GM18502 (cell line): ENCODE data around the gene CD59.
"Not testable (repeated sequence)": the region's sequence is repeated elsewhere in the genome, so short reads cannot be mapped to it uniquely, and the experiment has no call there.

Experiments used
- ATAC-seq: cut with Tn5 transposase; IDR thresholded peaks from one replicate; pipeline ENCODE4 v1.9.1; 2021; ENCODE audit warnings: mild to moderate bottlenecking; ENCODE audit not compliant: unreplicated experiment, poor library complexity

Gene CD59

DNA sequence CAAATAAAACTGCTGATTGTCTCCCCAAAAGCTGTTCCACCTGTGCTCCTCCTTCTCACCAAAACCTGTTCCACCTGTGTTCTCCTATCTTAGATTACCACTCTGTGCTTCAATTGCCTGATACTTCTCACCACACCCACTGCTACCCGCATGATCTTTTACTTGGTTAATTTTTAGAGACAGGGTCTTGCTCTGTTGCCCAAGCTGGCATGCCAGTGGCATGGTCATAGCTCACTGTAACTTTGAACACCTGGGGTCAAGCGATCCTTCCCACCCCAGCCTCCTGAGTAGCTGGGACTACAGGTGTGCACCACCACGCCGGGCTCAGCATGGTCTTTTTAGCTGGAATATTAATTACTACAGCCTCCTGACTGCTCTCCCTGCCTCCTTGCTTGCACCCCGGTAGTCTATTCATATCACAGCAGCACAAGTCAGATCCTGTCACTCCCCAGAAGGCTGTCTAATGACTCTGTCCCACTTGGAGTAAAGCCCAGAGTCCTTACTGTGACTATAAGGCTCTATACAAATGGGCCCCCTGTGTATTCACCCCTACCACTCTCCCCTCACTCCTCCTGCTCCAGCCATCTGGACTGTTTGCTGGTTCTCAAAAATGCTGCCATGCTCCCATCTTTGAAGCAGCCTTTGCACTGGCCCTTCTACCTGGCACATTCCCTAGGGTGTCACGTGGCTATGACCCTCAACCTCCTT is 39.1 kb downstream of the CD59 start:
- no peak for ATAC-seq

DNA sequence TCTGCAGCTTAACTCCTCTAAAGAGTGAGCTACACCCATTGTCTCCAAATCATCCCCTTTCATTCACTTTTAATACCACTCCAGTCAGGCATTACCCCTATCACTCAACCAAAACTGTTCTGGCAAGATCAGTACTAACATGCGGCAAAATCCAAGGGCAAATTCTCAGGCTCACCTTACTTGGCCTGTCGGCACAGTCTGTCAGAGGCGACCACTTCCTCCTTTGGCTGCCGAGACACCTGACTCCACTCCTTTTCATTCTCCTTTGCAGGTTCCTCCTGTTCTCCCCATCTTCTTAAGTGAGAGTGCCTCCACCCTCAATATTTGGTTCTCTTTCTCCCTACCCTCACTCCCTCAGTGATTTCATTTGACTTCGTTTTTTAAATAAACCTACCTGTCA is 39.8 kb downstream of the CD59 start:
- ATAC-seq = no peak

DNA sequence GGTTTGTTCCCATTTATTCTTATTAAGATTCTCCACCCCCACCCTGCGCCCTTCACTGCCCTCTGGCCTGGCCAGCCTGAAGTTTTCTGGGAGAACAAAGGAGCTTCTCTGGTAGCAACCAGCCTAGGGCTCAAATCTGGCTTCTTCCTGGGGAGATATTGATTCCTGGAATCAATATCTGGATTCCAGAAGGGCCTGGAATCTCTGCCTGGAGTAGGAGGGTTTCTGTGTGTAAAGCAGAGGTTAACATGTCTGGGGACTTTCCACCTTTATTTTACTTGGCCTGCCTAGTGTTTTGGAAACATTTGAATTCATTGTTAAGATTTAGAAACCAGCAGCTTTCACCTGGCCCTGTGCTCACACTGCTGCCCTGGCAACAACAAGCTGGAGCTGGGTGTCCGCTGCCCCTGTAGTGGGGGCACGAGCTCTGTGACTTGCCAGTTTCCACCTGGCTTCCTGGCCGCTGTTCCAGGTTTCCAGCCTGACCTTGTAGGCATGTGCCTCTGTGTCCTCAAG is 41.1 kb downstream of the CD59 start:
- no peak for ATAC-seq

DNA sequence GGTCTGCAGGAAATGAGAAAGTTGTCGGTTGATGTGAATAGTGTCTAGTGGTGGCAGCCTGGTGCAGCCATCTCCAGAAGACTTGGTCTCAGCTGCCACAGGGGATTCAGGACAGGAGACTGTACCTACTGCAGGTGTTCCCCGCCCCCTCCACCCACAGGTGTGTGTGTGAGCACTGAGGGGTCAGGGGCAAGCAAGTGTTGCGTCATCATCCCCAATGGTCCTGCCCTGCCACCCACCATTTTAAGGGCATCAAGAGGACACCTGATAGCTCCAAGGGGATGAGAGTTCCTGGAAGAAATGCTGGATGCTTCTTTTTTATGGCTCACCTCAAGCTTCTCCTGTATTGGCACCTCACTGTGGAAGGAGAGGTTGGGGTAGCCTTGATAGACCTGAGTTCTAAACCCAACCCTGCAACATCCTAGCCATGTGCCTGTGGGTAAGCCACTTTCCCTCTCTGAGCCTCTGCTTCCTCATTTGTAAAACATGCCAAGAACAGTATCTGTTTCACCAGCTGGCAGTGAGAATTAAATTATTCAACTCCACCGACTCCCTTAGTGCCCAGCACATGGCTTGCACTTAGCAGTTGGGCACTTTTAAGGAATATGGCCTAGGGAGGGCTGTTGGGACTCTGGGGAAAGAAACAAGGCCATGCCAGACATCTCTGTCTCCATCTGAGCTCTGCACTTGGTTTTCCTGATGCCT is 41.7 kb downstream of the CD59 start:
- ATAC-seq = no peak

DNA sequence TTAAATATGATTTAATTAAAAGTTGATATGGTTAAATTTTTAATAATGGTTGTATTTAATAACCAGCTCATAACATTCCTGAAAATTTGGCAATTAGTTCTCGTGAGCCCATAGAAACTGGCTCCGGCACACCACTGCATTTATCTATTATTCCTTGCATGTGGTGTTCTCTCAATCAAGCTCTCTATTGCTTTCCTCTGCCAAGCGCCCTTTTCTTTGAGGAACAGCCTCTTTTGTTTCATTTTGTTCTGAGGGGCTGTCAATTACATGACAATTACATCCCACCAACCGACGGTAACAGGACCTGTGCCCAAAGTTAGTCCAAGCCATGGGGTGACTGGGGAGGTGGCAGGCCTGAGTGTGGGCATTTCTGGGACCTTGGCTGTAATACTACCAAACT is 43.7 kb downstream of the CD59 start:
- ATAC-seq = no peak

DNA sequence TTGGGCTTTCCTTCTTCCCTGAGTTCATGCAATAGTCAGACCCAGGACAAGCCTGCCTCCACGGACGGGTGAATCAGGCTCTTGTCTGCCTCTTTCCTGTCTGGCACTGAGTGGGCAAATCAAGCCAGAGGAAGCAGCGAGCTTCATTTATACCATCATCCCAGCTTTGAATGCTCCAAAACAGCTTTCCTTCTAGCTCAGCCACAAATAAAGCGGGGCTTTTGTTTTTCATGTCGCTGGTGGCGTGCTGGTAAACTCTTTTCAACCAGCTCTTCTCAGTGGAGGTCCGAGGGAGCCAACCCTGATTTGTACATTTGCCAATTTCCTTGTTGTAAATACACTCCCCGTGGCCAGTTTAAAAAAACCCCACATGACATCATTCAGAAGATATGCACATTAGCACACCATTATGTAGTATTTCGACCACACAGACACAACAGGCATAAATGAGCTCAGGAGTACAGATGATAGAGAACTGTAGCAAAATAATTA is 44.2 kb downstream of the CD59 start:
- no peak for ATAC-seq

DNA sequence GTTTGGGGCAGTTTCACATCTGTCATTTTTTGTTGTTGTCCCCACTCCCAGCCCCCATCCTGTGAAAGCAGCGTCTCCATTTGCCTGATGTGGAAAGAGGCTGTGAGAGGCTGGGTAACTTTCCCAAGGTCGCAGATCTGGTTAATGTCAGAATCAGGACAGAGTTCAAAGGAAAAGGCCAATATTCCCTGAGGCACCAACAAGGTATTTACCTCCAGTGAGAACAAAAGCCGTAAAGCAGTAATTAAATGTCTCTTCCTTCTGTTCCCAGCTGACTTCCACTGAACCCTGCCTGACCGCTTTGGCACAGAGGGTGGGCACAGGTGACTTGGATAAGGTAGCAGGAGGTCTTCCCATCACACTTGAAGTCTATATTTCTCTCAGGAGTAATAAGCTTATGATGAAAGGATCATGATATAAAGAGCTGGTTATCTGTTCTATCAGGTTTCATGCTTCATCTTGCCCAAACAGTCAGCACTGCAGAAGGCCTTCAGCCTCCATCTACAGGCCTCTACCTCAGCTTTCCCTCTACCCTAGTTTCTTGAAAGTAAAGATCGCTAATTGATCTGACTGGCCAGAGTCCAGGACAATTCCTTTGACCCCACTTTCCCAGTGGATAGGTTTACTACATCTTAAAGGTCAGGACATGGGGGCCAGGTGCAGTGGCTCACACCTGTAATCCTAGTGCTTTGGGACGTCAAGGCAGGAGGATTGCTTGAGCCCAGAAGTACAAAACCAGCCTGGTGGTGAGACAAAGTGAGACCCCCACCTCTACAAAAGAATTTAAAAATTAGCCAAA is 45.0 kb downstream of the CD59 start:
- no peak for ATAC-seq

DNA sequence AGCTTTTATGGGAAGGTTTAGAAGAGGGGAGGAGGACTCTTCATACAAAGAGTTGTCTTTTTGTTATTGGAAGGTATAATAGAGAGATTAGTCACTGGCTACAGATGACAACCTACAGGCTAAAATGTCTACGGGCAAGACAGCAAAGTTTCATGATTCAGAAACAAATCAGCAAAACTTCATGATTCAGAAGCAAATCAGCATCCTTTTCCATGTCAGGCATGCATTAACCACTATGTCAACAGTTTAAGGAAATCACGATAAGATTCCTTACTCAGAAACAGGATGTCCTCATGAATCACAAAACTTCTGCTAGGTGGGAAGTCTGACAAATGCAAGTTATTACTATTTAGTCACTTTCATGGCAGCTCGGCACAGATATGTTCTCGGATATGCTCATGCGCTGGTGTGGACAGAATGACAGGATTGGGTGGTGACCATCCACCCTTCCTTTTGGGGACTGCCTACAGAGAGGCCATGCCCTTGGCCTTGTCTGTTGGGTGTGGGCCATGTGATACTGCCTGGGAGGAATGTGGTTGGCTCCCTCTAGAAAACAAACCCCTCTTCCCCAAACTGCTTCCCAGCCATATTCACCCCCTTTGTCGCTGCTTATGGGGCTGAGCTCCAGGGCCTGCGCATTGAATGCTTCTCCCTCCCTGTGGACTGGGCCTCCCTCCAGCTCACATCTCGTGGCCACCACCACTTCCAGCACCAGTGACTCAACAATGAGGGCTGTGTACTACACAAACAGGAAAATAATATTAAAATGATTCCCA is 45.7 kb downstream of the CD59 start:
- no peak for ATAC-seq

DNA sequence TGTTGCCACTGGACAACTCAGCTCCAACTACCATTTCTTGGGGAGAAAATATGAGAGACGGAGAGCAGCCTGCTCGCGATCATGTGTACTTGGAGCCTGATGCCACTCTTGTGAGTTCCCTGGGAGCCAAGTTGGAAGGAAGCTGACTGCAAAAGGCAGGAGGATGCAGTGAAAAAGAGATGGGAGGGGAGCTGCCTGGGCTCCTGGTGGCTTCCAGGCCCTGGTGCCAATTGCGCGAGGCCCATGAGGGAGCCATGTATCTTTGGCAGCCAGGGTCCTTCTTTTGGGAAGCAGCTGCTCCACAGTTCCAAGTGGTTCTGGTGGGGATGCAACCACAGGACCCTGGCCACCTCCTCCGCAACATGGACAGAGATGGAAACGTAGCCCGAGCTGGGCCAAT is 46.7 kb downstream of the CD59 start:
- ATAC-seq = no peak

DNA sequence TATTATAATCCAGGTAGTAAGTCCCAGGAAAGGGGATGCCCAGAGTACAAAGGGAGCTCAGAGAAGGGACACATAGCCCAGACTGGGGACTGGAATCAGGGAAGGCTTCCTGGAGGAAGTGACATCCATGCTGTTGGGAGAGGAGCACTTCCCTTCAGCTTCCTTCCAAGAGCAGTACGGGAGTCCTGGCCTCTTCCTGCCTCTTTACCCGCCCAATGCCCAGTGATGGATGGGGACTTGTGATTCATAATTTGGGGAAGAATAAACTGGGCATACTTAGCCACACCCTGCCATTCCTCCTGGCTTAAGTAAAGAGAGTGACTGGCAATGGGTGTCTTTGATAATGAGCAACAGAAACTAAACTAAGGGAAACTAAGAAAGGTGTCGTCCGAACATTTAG is 47.1 kb downstream of the CD59 start:
- ATAC-seq = no peak

DNA sequence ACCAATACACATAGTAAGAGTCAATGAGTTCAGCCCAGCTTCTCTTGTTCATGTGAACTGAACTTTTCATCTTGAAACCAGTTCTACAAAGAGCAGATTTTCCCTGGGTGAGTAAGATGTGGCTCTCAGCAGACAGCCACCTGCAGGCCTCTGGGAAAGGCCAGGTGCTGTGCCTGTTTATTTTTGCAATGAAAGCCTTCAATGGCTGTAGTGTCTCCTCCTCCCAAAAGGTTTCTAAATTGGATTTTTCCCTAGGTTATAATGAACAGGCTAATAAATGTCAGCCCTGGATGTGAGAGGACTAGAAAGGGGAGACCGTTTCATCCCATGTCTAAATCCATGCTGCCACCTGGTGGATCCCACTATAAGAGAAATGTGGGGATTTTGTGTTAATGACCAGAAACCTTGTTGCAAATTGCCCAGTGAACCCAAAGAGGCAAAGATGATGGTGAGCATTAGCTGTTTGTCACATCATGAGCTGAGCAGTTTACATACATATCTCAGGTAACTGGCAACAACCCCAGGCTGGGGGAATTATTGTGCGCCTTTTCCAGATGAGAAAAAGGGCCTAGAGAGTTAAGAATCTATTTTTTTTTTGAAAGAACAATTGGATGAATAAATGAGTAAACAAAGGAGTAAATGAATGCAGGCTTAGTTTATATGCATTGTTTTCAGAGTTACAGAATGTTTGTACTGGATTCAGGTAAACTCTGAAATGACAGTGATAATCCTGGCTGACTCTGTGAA is 48.3 kb downstream of the CD59 start:
- ATAC-seq = no peak

DNA sequence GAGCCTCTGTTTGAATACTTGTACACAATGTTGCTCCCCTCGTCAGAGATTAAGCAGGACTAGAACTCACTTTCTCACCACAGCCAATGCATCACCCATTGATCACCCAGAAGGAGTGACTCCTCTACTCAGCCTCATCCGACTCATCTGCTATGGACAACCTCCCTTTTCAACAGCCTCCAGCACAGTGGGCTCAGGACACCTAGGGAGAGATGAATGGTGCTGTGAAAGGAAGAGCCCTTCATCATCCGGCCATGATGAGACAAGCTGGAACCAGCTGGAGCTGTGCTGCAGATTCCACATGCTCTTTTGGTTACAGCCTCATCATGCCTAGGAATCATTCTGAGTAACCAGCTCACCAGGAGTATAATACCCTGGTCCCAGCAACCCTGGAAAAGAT is 51.1 kb downstream of the CD59 start:
- no peak for ATAC-seq

DNA sequence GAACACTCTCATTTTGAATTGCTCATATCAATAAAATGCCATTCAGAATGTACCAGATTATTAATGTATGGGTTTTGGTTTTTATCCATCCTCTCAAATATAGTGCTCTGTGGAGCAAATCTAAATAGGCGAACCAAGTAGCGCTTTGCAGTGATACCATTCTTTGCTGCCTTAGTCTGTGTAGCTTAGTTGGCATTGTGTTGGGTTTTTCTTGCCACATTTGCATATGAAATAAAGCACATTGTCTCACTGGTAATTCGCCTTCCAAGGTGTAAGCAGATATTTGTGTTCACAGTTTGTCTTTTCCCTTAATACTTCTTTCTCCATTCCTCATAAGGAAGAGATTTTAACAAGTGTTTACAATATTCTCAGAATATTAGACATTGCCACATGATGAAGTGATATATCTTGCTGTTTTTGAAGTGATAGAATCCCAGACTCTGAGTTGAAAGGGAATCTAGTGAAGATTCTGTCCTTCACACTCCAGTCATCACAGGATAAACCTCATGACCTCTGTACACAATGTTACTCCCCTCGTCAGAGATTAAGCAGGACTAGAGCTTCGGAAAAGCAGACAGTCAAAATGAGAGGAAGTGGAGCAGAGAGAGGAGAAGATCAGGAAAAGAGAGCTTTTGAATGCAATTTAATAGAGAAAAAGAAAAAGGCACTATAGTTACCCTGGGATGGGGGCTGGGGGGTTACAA is 52.1 kb downstream of the CD59 start:
- no peak for ATAC-seq

DNA sequence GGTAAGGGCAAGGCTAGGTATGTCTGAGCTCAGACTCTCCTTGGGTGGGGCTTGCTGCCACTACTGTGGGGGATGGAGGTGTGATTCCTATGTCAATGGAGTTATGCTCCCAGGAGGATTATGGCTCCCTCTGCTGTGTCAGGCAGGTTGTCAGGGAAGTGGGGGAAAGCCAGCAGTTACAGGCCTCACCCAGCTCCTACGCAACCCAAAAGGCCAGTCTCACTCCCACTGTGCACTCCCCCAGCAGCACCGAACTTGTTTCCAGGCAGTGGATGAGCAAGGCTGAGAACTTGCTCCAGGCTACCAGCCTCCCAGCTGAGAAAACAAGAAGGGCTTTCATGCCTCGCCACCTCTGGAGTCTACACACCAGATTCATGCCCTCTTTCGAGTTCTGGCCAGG is 53.8 kb downstream of the CD59 start:
- no peak for ATAC-seq

DNA sequence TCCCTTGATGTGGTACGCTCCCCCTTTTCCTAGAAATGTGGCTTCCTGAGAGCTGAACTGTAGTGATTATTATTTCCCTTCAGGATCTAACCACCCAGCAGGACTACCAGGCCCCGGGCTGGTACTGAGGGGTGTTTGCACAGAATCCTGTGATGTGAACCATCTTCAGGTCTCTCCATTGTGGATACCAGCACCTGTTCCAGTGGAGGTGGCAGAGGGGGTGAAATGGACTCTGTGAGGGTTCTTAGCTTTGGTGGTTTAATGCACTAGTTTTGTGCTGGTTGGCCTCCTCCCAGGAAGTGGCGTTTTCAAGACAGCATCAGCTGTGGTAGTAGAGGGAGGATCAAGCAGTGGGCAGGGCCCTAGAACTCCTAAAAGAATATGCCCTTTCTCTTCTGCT is 54.2 kb downstream of the CD59 start:
- ATAC-seq = no peak

DNA sequence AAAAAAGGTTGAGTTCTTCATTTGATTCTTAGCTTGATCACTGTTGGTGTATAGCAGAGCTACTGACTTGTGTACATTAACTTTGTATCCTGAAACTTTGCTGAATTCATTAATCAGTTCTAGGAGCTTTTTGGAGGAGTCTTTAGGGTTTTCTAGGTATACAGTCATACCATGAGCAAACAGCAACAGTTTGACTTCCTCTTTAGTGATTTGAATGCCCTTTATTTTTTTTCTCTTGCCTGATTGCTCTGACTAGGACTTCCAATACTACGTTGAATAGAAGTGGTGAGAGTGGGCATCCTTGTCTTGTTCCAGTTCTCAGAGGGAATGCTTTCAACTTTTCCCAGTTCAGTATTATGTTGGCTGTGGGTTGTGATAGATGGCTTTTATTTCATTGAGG is 57.6 kb downstream of the CD59 start:
- not testable (repeated sequence) for ATAC-seq

DNA sequence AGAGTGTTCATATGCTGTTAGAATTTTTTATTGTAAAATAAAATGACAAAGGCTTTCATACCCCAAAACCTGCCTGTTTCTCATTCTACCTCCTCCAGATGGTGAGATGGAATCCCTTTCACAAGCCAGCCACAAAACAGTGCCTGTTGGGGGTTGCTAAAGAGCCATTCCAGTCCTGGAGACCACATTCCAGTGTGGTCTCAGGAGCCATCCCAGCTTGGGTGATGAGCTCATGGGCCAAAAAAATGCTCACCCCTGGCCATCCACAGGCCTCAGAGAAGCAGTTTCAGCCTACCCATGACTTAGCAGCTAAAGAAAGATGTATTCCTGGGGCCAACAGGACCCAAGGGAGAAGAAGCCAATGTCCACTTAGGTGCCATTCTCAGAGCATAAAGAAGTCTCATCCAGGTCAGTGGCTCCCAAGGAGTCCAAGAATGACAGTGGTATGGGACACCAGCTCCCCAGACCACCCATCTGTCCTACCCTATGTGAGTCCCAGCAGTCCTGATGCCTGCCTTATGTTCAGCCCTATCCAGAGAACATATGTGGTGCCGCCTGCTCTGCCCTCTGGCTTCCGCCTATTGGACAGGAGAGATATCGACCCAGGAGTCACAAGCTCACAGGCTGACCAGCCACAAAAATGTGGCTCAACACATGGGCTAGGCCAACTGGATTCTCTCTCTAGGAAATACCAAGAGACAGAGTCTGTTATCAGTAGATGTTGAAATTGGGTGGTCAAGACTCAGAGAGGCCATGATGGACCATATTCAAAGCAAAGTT is 62.0 kb downstream of the CD59 start:
- no peak for ATAC-seq

DNA sequence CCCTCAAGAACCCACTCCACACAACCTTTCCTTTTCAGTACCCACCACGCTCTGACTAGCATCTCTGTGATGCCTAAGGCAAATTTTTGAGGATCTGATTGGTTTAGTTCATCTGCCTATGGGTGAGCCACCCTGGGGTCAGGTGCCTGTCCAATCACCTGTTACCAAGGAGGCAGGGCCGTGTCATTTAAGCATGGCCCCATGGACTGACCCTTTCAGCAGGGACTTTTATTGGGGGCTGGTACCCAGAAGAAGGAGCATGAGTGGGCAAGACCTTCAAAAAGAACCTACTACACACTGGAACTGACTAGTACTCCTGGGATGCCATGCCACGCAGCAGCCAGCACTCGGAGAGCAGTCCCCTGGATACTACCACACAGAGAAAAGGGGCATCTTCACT is 64.0 kb downstream of the CD59 start:
- no peak for ATAC-seq
